Ovary (tissue), 1 donor: ENCODE measurements around the gene ASB15.
"Not testable (repeated sequence)": the region's sequence is repeated elsewhere in the genome, so short reads cannot be mapped to it uniquely, and the experiment has no call there.

Experiments used
- EP300 ChIP-seq: sonication (generic); formaldehyde crosslinking; IDR thresholded peaks from one replicate; pipeline ENCODE4 v1.6.1; 2017; ENCODE audit warnings: antibody characterized with exemption
- POLR2A ChIP-seq: fragments of 450-650 bp; IDR thresholded peaks from one replicate; pipeline ENCODE4 v1.6.1; 2017; ENCODE audit warnings: antibody characterized with exemption, mild to moderate bottlenecking, moderate library complexity

DNA sequence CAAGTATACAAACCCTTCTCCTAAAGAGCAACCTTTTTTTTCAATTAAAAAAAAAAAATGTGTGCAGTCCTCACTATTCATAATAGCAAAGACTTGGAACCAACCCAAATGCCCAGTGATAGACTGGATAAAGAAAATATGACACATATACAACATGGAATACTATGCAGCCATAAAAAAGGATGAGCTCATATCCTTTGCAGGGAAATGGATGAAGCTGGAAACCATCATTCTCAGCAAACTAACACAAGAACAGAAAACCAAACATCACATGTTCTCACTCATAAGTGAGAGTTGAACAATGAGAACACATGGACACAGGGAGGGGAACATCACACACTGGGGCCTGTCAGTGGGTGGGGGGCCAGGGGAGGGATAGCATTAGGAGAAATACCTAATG lies 49.5 kb upstream of the ASB15 start:
- TF ChIP-seq EP300, POLR2A: not testable (repeated sequence)
